ENCODE measurements around the gene ZNF740. TPM values are rescaled to one million over a fixed set of nuclear protein-coding genes. Genes with fewer than 3 reads are reported as not detected.

The ZNF740 gene
- total RNA-seq, 2 experiments from 2014 or later: 24.4 to 24.7 TPM

DNA sequence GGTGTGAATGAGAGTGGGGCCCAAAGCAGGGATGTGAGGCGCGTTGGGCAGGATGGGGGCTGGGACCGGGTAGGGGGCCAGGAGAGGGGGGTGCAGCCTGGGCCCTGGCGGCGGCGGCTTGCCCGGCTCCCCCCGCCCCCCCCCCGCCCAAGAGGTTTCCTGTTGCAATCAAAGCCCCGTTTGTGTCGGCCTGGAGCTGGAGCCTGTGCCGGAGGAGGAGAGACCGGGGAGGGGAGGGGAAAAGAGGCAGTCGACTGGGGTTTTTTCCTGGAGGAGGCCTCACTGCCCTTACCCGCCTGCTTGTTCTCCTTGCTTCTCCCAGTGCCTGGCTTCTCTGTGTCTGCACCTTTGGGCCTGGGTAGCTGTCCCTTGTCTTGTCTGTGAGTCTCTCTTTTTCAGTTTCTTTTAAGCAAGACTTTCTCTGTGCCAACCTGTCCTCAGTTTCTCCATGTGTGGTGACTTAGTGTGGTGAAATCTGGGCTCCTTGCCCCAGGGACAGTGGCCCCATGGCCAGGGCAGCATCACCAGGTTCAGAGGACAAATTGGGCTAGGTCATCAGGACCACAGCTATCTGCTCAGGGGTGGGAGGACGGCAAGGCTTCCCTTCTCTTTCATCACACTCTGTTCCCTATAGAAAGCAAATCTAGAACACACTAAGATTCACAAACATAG is 43.0 kb downstream of the ZNF740 start:
- TF ChIP-seq, protein P1, sequence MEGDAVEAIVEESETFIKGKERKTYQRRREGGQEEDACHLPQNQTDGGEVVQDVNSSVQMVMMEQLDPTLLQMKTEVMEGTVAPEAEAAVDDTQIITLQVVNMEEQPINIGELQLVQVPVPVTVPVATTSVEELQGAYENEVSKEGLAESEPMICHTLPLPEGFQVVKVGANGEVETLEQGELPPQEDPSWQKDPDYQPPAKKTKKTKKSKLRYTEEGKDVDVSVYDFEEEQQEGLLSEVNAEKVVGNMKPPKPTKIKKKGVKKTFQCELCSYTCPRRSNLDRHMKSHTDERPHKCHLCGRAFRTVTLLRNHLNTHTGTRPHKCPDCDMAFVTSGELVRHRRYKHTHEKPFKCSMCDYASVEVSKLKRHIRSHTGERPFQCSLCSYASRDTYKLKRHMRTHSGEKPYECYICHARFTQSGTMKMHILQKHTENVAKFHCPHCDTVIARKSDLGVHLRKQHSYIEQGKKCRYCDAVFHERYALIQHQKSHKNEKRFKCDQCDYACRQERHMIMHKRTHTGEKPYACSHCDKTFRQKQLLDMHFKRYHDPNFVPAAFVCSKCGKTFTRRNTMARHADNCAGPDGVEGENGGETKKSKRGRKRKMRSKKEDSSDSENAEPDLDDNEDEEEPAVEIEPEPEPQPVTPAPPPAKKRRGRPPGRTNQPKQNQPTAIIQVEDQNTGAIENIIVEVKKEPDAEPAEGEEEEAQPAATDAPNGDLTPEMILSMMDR (IDR thresholded peaks at IDR 0.05): no peak
- Mint-ChIP-seq H3K36me3 (ENCODE audit: low read depth) (peaks cover 16% of the 10 kb centered on the region), H3K4me3 (peak overlapping the region; percentile 78), H3K27me3 (no peaks in the 10 kb centered on the region), H3K27ac (peak overlapping the region; percentile 82), H3K9me3 (no peaks in the 10 kb centered on the region), H3K4me1 (ENCODE audit: low read depth) (peaks cover 82% of the 10 kb centered on the region)
- H3K4me3 ChIP-seq (ENCODE audit: low read length): peak overlapping the region; percentile 4
- H3K27me3 ChIP-seq (ENCODE audit: control insufficient read depth in 1 of 2, insufficient read depth in 2 of 2, low read length in 2 of 2): no peaks in the 10 kb centered on the region
- H3K9me3 ChIP-seq (ENCODE audit: control insufficient read depth in 1 of 2, insufficient read depth in 1 of 2, low read length in 2 of 2): no peaks in the 10 kb centered on the region
- ChIA-PET CTCF (no interaction called here), POLR2A (interaction anchor here (0.7 to 1.7 kb wide), 6 partner anchors 9 to 72 kb away, joined by 3 to 6 read pairs (median 5); partner anchors contain the start of genes CSAD, PFDN5 and ZNF740)
- H3K36me3 ChIP-seq (ENCODE audit: insufficient read depth, low read length): peaks cover 11% of the 10 kb centered on the region
- H3K4me1 ChIP-seq (ENCODE audit: insufficient read depth, low read length): peaks cover 75% of the 10 kb centered on the region
- ATAC-seq (ENCODE audit: poor library complexity) (no peak), DNase-seq (peak in 10 of 14 experiments; percentile 25 to 76 (median 42))
- intact Hi-C loops (cut with DNase I, micrococcal nuclease): loop anchor here in 1 of 2 experiments (5.0 kb wide), 2 partner anchors 41 to 44 kb away; partner anchors contain the start of genes CSAD, ESPL1 and ZNF740
- peak overlapping the region; percentile 64 to 68 for H3K27ac ChIP-seq (ENCODE audit: low read depth in 1 of 2, low read length in 2 of 2)

DNA sequence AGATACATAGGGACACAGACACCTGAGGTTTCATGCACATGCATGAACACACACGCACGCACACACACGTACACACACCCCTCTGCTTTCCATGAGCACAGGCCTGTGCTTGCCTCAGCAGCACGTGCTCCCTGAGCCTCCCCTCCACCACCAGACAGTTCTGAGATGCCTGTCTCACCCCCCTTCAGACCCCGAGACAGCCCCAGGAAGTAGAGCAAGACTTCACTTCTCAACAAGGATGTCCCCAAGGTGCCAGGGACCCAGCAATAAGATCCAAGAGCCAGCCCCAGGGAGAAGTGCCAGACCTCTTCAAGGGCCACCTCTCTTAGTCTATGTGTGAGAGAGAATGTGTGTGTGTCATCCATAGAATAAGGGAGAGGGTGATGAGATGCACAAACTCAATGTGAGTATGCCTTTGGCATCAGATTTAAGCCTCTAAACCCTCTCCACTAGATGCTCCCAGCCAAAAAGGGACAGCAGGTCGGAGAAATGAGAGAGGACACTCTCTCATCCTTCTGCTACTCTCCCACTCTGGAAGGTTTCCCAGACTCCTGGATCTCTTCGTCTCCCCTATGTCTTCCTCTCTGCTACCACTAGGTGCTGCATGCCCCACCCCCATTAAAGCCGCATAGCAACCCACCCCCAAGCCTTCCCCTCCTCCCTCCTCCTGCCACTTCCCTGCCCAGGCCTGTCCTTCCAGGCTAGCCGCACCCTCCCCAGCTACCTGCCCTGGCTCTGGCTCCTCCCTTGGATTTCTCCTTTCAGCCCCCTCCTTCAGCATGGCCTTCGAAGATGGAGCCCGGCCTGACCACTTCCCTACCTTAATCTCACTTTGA is 43.8 kb downstream of the ZNF740 start:
- no peaks in the 10 kb centered on the region for H3K9me3 ChIP-seq (ENCODE audit: control insufficient read depth in 1 of 2, insufficient read depth in 1 of 2, low read length in 2 of 2)
- peaks cover 11% of the 10 kb centered on the region for H3K36me3 ChIP-seq (ENCODE audit: insufficient read depth, low read length)
- H3K9me3 Mint-ChIP-seq: no peaks in the 10 kb centered on the region
- peak overlapping the region; percentile 77 for H3K4me3 Mint-ChIP-seq
- H3K36me3 Mint-ChIP-seq (ENCODE audit: low read depth): peaks cover 11% of the 10 kb centered on the region
- peak overlapping the region; percentile 82 for H3K27ac Mint-ChIP-seq
- no peaks in the 10 kb centered on the region for H3K27me3 Mint-ChIP-seq
- peaks cover 77% of the 10 kb centered on the region for H3K4me1 ChIP-seq (ENCODE audit: insufficient read depth, low read length)
- TF ChIP-seq, protein P1 (IDR thresholded peaks at IDR 0.05): no peak
- no peaks in the 10 kb centered on the region for H3K27me3 ChIP-seq (ENCODE audit: control insufficient read depth in 1 of 2, insufficient read depth in 2 of 2, low read length in 2 of 2)
- intact Hi-C loops (cut with DNase I, micrococcal nuclease): loop anchor here in 1 of 2 experiments (5.0 kb wide), 2 partner anchors 42 to 43 kb away; partner anchors contain the start of genes CSAD, ESPL1 and ZNF740
- DNase-seq: peak in 1 of 14 experiments; percentile 27
- H3K27ac ChIP-seq (ENCODE audit: low read depth in 1 of 2, low read length in 2 of 2): peak overlapping the region; percentile 39 to 68
- POLR2A ChIA-PET: interaction anchor here (0.7 to 1.7 kb wide), 5 partner anchors 9 to 45 kb away, joined by 3 to 6 read pairs (median 5); partner anchors contain the start of genes CSAD and ZNF740
- ATAC-seq (ENCODE audit: poor library complexity): no peak
- peaks cover 82% of the 10 kb centered on the region for H3K4me1 Mint-ChIP-seq (ENCODE audit: low read depth)
- H3K4me3 ChIP-seq (ENCODE audit: low read length): peak overlapping the region; percentile 4
- CTCF ChIA-PET: interaction anchor here (1.3 kb wide), 1 partner anchor 11 kb away, joined by 4 read pairs; no protein-coding TSS in a partner anchor

DNA sequence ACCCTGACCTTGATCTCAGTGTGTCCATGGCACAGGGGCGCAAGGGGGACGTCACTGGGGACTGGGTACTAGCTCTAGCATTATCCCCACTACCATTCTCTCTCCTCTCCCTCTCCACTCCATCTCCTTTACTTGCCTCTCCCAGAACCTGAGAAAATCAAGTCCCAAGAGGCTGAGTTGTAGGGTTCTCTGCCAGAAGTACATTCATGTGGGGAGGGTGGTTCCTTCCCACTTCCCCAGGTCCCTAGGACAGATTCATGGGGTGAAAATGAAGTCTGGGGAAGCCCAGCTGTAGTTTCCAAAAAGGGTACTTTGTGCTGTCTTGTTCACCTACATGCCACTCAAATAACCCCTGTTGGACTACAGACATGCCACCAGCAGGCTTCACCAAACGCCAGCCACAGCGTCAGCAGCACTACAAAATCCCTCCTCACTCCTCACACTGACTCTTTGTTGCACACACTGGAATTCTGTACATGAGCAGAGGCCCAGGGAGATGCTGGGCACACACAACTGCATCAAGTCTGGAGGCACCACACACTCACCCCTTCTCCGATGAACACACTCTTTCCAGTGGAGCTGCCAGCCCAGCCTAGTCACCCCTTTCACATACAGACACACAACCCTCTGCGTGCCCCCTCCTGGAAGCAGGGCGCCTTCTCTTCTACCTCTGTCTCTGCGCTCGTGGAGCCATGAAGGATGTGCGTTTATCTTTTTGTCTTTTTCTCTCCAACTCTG is 44.5 kb downstream of the ZNF740 start:
- Mint-ChIP-seq H3K27me3 (no peaks in the 10 kb centered on the region), H3K9me3 (no peaks in the 10 kb centered on the region), H3K4me1 (ENCODE audit: low read depth) (peaks cover 84% of the 10 kb centered on the region), H3K36me3 (ENCODE audit: low read depth) (peaks cover 6% of the 10 kb centered on the region), H3K27ac (peak overlapping the region; percentile 82), H3K4me3 (peak overlapping the region; percentile 77)
- intact Hi-C loops (cut with DNase I, micrococcal nuclease): loop anchor here in 1 of 2 experiments (5.0 kb wide), 2 partner anchors 42 to 43 kb away; partner anchors contain the start of genes CSAD, ESPL1 and ZNF740
- CTCF ChIA-PET: interaction anchor here (1.3 kb wide), 2 partner anchors 12 to 29 kb away, joined by 3 to 4 read pairs; no protein-coding TSS in a partner anchor
- no peak for DNase-seq
- Histone ChIP-seq H3K36me3 (ENCODE audit: insufficient read depth, low read length) (peaks cover 11% of the 10 kb centered on the region), H3K27me3 (ENCODE audit: control insufficient read depth in 1 of 2, insufficient read depth in 2 of 2, low read length in 2 of 2) (no peaks in the 10 kb centered on the region), H3K27ac (ENCODE audit: low read depth in 1 of 2, low read length in 2 of 2) (peak overlapping the region in 1 of 2 donors; percentile 14), H3K4me3 (ENCODE audit: low read length) (no peak overlapping the region), H3K4me1 (ENCODE audit: insufficient read depth, low read length) (peaks cover 83% of the 10 kb centered on the region), H3K9me3 (ENCODE audit: control insufficient read depth in 1 of 2, insufficient read depth in 1 of 2, low read length in 2 of 2) (no peaks in the 10 kb centered on the region)
- no peak for ATAC-seq (ENCODE audit: poor library complexity)
- POLR2A ChIA-PET: no interaction called here
- TF ChIP-seq, protein P1 (IDR thresholded peaks at IDR 0.05): no peak
